H54 (cell line): Measurements from ENCODE around the gene WASF3.

Experiments used
- DNase-seq: peaks from one replicate; pipeline ENCODE4 v3.0.0; 2011; ENCODE audit warnings: low spot score, mixed read lengths; ENCODE audit not compliant: insufficient read length
- FAIRE-seq: peaks from 3 replicates; lab custom pipeline; 2011; peaks lifted over from hg19 to GRCh38; lab: Jason Lieb, UNC
- POLR2A ChIP-seq: IDR thresholded peaks from 2 replicates; pipeline ENCODE4 v1.6.1; 2011; ENCODE audit warnings: low read depth, mild to moderate bottlenecking, low read length

The WASF3 gene

DNA sequence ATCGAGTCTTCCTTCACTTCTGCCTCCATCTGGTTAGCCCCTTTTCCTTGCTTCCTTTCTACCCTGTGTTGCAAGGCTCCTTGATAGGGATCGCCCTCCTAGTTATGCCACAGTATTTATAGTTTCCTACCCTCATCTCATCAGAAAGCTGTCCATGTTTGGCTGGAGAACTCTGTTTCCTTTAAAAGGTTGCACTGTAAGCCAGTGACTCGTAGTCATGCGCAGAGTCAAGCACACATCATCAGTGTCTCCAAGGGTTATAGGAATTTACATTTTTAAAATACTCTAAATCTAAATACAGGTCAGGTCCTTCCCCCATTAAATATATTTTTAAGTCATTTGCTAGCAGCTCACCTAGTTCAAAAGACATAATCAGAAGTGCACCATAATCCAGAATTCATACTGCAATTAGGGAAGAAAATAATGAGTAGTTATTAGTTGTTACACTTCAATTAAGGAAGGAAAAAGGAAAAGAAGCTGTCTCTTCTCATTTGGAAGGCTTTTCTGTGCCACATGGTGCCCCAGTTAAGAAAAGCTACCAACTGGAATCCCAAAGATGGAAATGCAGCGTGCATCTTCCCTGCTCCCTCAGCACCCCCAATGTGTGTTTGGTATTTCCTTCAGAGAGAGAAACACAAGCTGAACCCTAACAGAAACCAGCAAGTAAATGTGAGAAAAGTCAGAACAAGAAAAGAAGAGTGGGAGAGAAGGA is 122.1 kb downstream of the WASF3 start:
- TF ChIP-seq POLR2A, result no peak
- DNase-seq (no peak), FAIRE-seq (peak; percentile 74)

DNA sequence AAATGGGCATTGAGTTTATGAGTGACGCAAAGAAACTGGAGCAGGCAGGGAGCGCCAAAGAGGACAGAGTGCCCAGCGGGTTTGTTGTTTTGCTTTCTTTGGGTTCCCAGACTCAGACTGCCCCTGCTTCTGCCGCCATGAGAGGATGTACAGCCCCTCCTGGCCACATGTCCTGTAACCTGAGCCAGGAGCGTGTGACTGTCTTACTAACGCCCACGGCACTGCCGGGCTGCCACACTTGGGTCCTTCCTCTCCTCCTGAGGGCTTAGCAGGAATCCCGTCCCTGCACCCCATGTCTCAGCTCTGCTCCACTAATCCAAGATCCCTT is 122.6 kb downstream of the WASF3 start:
- FAIRE-seq, result no peak
- DNase-seq, result no peak
- no peak for TF ChIP-seq POLR2A

DNA sequence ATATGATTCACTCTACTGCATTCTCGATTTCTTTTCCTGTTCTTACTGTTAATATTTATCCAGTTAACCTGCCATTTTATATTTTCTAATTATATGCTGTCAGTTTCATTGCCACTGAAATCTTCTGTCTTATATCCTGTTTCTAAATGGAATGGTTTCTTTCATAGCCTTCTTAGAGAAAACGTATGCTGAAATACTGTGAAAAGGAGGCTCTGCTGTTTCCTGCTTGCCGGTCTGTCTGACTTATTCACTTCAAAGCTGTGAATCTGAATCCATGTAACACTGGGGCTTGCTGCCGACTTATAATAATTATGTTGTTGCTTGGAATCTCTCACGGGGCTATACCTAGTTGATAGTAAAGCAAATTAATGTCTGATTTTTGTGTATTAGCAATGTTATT is 123.1 kb downstream of the WASF3 start:
- DNase-seq (no peak), FAIRE-seq (no peak)
- TF ChIP-seq POLR2A, result no peak

DNA sequence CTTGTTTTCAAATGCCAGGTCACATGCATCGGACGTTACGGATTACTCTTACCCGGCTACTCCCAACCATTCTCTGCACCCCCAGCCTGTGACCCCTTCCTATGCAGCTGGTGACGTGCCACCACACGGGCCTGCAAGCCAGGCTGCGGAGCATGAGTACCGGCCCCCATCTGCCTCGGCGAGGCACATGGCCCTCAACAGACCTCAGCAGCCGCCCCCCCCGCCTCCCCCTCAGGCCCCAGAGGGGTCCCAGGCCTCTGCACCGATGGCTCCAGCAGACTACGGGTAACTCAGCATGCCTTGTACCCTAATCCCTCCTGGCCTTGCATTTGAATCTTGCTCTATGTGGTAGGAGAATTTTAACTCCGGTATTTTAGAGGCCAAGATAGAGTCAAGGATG is 123.6 kb downstream of the WASF3 start:
- FAIRE-seq, result no peak
- no peak for TF ChIP-seq POLR2A
- no peak for DNase-seq

DNA sequence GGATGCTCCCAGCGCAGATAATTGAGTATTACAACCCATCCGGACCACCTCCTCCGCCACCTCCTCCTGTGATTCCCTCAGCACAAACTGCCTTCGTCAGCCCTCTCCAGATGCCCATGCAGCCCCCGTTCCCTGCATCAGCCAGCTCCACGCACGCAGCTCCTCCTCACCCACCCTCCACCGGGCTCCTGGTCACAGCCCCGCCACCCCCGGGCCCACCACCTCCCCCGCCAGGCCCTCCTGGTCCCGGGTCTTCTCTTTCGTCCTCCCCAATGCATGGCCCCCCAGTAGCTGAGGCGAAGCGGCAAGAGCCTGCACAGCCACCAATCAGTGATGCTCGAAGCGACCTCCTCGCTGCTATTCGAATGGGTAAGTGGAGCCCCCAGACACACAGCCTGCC is 125.1 kb downstream of the WASF3 start:
- no peak for DNase-seq
- FAIRE-seq, result no peak
- no peak for TF ChIP-seq POLR2A

DNA sequence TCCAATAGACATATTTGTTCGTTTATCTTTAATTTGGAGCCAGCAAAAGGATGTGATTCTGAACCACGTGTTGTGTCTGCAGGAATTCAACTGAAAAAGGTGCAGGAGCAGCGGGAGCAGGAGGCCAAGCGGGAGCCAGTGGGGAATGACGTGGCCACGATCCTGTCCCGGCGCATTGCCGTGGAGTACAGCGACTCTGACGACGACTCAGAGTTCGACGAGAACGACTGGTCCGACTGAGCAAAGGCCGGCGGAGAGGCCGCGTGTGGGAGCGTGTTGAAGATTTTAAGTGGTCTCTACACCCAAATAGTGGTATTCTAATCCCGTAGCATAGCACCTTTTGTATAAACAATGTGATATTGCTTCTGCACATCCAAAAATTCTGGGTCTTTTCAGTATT is 128.1 kb downstream of the WASF3 start:
- no peak for DNase-seq
- no peak for FAIRE-seq
- no peak for TF ChIP-seq POLR2A

DNA sequence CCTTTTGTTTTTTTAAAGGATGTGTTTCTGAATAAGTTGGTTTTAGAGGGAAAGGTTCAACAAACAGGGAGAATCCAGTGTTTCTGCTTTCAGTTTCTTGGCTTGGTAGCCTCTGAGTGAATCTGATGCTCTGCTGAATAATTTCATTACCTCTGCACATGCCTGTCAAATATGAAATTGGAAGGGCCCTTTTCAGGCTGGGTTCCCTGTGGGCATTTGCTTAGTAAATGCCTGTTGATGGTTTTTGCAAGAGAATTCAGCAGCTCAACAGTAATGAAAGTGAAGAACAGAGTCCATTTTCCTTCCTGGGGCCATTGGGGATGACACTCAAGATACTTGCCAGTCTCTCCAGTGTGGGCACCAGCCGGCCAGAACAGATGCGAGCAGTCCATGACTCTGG is 128.8 kb downstream of the WASF3 start:
- DNase-seq, result no peak
- no peak for FAIRE-seq
- TF ChIP-seq POLR2A, result no peak

DNA sequence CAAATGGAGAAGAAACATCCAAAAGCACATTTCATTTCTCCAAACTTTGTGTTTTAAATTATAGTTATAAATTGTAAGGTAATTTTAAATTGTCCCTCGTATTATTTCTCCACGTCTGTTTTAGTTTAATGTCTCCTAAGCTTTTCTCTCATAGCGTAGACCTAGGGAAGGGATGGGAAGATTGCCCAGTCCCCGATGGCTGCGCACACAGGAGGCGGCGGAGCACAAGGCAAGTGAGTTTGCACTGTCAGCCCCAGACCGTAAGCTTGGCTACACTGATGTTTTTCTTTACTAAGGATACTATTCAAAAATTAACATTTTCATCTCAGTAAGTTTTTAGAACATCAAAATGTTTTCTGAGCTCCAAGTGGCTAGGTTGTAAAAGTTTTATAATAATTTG is 130.8 kb downstream of the WASF3 start:
- no peak for TF ChIP-seq POLR2A
- FAIRE-seq, result no peak
- DNase-seq, result no peak

DNA sequence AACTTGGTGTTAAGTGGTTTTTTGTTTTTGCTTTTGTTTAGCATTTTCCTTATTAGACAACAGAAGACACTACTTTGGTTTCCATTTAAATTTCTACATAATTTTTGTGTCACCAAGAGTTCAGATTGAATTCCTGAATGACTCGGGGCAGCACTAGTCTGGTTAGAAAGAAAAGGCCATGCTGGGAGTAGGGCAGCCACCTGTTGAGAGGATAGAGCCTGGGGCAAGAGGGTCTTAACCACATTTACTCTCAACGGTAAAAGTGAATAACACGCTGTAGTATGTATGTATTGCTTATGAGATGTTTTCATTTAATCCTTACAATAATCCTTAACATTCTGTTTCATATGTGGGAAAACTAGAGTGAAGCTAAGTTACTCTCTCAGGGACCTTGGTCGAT is 131.5 kb downstream of the WASF3 start:
- DNase-seq (no peak), FAIRE-seq (no peak)
- no peak for TF ChIP-seq POLR2A

DNA sequence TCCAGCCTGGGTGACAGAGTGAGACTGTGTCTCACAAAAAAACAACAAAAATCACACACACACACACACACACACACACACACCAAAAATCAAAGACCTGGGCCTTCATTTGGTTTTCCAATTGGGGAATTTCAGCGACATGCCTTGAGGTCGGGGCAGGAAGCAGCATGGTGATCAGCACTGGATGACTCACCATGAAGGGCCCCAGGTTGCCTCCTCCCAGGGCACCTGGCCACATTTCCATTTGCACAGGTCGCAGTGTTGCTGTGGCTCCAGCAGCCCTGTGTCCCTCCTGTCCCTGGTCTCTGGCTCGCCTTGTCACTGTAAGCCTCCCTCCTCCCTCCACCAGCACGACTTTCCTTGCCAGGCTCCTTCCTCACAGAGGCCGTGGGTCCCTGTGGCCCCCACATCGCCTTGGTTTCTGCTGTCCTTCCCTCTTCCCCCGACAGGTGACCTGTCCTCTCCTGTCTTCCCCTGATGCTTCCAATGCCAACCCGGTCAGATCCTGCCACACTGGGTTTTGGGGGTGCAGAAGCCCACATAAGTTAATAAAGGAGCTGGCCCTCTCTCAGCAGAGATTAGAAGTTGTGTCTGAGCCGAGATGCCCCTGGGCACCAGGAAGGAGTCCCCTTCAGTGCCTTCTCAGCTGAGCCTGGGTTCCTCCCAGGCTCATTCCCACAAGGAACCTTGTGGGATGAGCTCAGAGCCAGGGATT is 136.4 kb downstream of the WASF3 start:
- TF ChIP-seq POLR2A, result no peak
- DNase-seq (no peak), FAIRE-seq (no peak)

DNA sequence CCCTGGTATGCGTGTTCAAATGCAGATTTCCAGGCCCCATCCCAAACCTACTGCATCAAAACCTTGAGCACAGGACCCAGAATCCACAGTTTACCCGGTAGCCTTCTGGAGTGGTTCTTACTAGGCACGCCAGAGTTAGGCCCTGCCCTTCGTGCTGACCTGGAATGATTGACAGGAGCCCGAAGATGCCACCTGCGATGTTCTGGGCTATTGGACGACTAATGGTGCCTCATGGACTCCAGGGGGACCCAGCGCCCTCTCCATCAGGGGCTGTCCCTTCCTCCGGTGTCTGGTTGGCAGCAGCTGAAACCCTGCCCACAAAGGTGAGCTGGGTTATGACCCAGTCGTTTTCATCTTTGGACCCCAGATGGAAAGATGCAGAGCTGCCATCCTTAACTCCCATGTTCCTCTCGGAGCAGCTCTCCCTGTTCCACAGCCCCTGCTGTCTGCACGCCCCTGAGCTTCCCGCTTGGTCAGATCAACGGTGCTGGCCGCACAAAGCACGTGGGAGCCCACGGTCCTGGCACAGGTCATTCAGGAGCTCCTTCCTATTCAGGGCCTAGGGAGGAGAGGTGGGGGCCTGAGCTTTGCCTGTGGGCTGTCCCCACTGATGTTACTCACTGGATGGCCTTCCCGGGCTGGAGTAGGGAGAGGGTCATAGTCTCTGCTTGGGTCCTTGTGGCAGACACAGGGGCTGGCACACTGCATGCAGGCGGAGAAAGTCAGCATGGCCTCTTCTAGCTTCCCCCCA is 137.3 kb downstream of the WASF3 start:
- no peak for DNase-seq
- FAIRE-seq, result no peak
- TF ChIP-seq POLR2A, result no peak

DNA sequence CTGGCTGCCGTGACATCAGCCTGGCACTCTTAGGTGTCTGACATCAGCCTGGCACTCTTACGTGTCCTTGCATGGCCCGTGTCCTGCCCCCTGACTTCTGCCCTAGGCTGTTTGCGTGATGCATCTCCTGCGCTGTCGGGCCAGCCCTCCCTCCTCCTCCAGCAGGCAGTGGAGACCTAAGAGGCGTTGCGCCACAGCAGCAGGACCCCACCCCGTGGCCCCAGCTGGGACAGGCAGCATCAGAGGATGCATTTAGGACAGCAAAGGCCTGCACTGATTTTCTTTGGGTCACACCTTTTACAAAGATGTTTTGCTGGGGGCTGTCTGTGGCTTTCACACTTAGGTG is 137.8 kb downstream of the WASF3 start:
- no peak for DNase-seq
- TF ChIP-seq POLR2A, result no peak
- no peak for FAIRE-seq

DNA sequence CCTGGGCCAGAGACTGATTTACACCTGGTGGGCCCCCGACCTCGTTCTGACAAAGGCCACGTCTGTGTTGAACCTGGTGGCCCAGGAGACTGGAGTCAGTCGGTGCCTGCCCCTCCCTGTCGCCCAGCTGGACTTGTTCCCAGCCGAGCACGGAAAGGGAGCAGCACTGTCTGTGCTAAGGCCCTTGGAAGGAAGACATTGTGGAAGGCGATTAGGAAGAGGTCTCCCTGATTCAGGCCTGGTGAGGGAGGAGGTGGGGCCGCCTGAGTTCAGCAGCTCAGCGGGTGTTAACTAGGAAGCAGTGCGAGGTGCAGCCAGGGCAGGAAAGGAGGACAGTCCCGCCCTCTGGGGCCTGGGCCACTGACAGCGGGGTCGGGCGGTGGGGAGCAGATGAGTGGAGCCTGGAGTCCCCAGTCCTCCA is 138.4 kb downstream of the WASF3 start:
- FAIRE-seq, result no peak
- no peak for DNase-seq
- TF ChIP-seq POLR2A, result no peak
